ENCODE results near the gene COPB2. TPM values are rescaled to one million over a fixed set of nuclear protein-coding genes. Genes with fewer than 3 reads are reported as not detected.

Gene COPB2
- total and polyA plus RNA-seq, 2 donors (not counting 1 experiment from before 2014, with no cell fraction given): 15.9 to 75.4 TPM

- no peaks in the 10 kb centered on the region for H4K20me1 ChIP-seq (ENCODE audit: control insufficient read depth, insufficient read depth, low read length, poor library complexity, severe bottlenecking)
- no peaks in the 10 kb centered on the region for H3K27me3 Mint-ChIP-seq
- POLR2A ChIA-PET: no interaction called here
- DNase-seq (no peak), ATAC-seq (ENCODE audit: low read depth) (no peak)
- H3K4me1 ChIP-seq (ENCODE audit: control insufficient read depth in 2 of 2, insufficient read depth in 2 of 2, low read length in 2 of 2): no peaks in the 10 kb centered on the region
- TF ChIP-seq CTCF (IDR thresholded peaks at IDR 0.05): no peak
- TF ChIP-seq EZH2 (IDR thresholded peaks at IDR 0.05; ENCODE audit: borderline replicate concordance, insufficient read depth, low read depth, low read length, poor library complexity, severe bottlenecking): no peak
- no peak overlapping the region for H3K4me3 Mint-ChIP-seq
- no peaks in the 10 kb centered on the region for H3K27me3 ChIP-seq (replicated peaks in 1 of 4; ENCODE audit: control extremely low read depth in 1 of 4, control insufficient read depth in 3 of 4, insufficient read depth in 4 of 4, low read length in 3 of 4)
- no peak overlapping the region for H3K4me3 ChIP-seq (ENCODE audit: control extremely low read depth in 1 of 5, extremely low read depth in 1 of 5, insufficient read depth in 1 of 5, low read depth in 2 of 5, low read length in 4 of 5)
- no peak overlapping the region for H2AFZ ChIP-seq (ENCODE audit: insufficient read depth, low read depth, low read length, poor library complexity, severe bottlenecking)
- H3K79me2 ChIP-seq (ENCODE audit: control insufficient read depth, insufficient read depth, low read length): no peaks in the 10 kb centered on the region
- H3K27ac Mint-ChIP-seq: no peak overlapping the region
- no peak overlapping the region for H3K9ac ChIP-seq (ENCODE audit: low read length)
- no peak overlapping the region for H3K27ac ChIP-seq (ENCODE audit: low read length in 2 of 2)
- H3K36me3 ChIP-seq (replicated peaks in 1 of 2; ENCODE audit: control extremely low read depth in 1 of 2, control insufficient read depth in 1 of 2, extremely low read depth in 1 of 2, insufficient read depth in 2 of 2, low read length in 1 of 2): peaks cover 2 to 8% of the 10 kb centered on the region in 2 experiments
- no peak overlapping the region for H3K4me2 ChIP-seq (replicated peaks; ENCODE audit: low read depth, low read length, poor library complexity, severe bottlenecking)
- 100% methylated on average over 1 of the region's 2 CpGs for WGBS (ENCODE audit: insufficient coverage)
- H3K9me3 ChIP-seq (ENCODE audit: control extremely low read depth in 1 of 3, control insufficient read depth in 2 of 3, insufficient read depth in 1 of 3, low read length in 2 of 3): peaks cover 0 to 3% (median 0%) of the 10 kb centered on the region in 3 donors
- H3K4me1 Mint-ChIP-seq: no peaks in the 10 kb centered on the region
- no peaks in the 10 kb centered on the region for H3K9me3 Mint-ChIP-seq (ENCODE audit: insufficient read depth)
- intact Hi-C loops (cut with micrococcal nuclease): no loop called here
- CTCF ChIA-PET: interaction anchor here (0.6 kb wide), 1 partner anchor 1441 kb away, joined by 5 read pairs; no protein-coding TSS in a partner anchor
These were observed 33.8 kb upstream of the COPB2 start for GRCh38 chr3:139423232-139423631.

- H3K79me2 ChIP-seq (ENCODE audit: control insufficient read depth, insufficient read depth, low read length): no peaks in the 10 kb centered on the region
- no peaks in the 10 kb centered on the region for H4K20me1 ChIP-seq (ENCODE audit: control insufficient read depth, insufficient read depth, low read length, poor library complexity, severe bottlenecking)
- ChIA-PET POLR2A (no interaction called here), CTCF (no interaction called here)
- H3K9me3 Mint-ChIP-seq (ENCODE audit: insufficient read depth): peaks cover 8% of the 10 kb centered on the region
- DNase-seq (no peak), ATAC-seq (ENCODE audit: low read depth) (no peak)
- no peak overlapping the region for H3K27ac Mint-ChIP-seq
- no peaks in the 10 kb centered on the region for H3K4me1 Mint-ChIP-seq
- WGBS (ENCODE audit: insufficient coverage): no CpG with 5 or more reads among the region's 1 CpG
- no peak overlapping the region for H3K4me3 Mint-ChIP-seq
- no peak overlapping the region for H3K27ac ChIP-seq (ENCODE audit: low read length in 2 of 2)
- H3K27me3 Mint-ChIP-seq: no peaks in the 10 kb centered on the region
- no peaks in the 10 kb centered on the region for H3K4me1 ChIP-seq (ENCODE audit: control insufficient read depth in 2 of 2, insufficient read depth in 2 of 2, low read length in 2 of 2)
- TF ChIP-seq EZH2 (IDR thresholded peaks at IDR 0.05; ENCODE audit: borderline replicate concordance, insufficient read depth, low read depth, low read length, poor library complexity, severe bottlenecking): no peak
- TF ChIP-seq CTCF (IDR thresholded peaks at IDR 0.05): no peak
- no peak overlapping the region for H2AFZ ChIP-seq (ENCODE audit: insufficient read depth, low read depth, low read length, poor library complexity, severe bottlenecking)
- H3K36me3 ChIP-seq (replicated peaks in 1 of 2; ENCODE audit: control extremely low read depth in 1 of 2, control insufficient read depth in 1 of 2, extremely low read depth in 1 of 2, insufficient read depth in 2 of 2, low read length in 1 of 2): peaks cover 2 to 8% of the 10 kb centered on the region in 2 experiments
- intact Hi-C loops (cut with micrococcal nuclease): no loop called here
- H3K9me3 ChIP-seq (ENCODE audit: control extremely low read depth in 1 of 3, control insufficient read depth in 2 of 3, insufficient read depth in 1 of 3, low read length in 2 of 3): peaks cover 1 to 6% (median 5%) of the 10 kb centered on the region in 3 donors
- no peaks in the 10 kb centered on the region for H3K27me3 ChIP-seq (replicated peaks in 1 of 4; ENCODE audit: control extremely low read depth in 1 of 4, control insufficient read depth in 3 of 4, insufficient read depth in 4 of 4, low read length in 3 of 4)
- H3K9ac ChIP-seq (ENCODE audit: low read length): no peak overlapping the region
- no peak overlapping the region for H3K4me3 ChIP-seq (ENCODE audit: control extremely low read depth in 1 of 5, extremely low read depth in 1 of 5, insufficient read depth in 1 of 5, low read depth in 2 of 5, low read length in 4 of 5)
- H3K4me2 ChIP-seq (replicated peaks; ENCODE audit: low read depth, low read length, poor library complexity, severe bottlenecking): no peak overlapping the region
These were observed 32.0 kb upstream of the COPB2 start for GRCh38 chr3:139421460-139421859.

All from B cell (primary cell).